Suprapubic skin (tissue), 4 donors: ENCODE measurements around the gene CLDND1.

Experiments used
- EP300 ChIP-seq: sonication (generic); formaldehyde crosslinking; IDR thresholded peaks from one replicate; pipeline ENCODE4 v1.6.1; 2017; ENCODE audit warnings: antibody characterized with exemption
- POLR2A ChIP-seq, 2 donors: fragments of 450-650 bp; IDR thresholded peaks; one replicate each; pipeline ENCODE4 v1.6.1; 2017; ENCODE audit warnings: antibody characterized with exemption in 2 of 2, mild to moderate bottlenecking in 2 of 2, moderate library complexity in 2 of 2
- POLR2AphosphoS5 ChIP-seq, 3 donors: sonication (generic); formaldehyde crosslinking; IDR thresholded peaks; one replicate each; pipeline ENCODE4 v1.6.1; 2017; ENCODE audit warnings: antibody characterized with exemption in 3 of 3

GRCh38 chr3:98532709-98533571, 10.2 kb upstream of the CLDND1 start:
- no peak for TF ChIP-seq POLR2AphosphoS5 (IDR thresholded peaks at IDR 0.05)
- no peak for TF ChIP-seq EP300
- no peak for TF ChIP-seq POLR2A (IDR thresholded peaks at IDR 0.05)
